Inflammatory macrophage treated with lipopolysaccharide for 4 hours (primary cell): ENCODE data around the gene MGARP.
"Not testable (repeated sequence)": the region's sequence is repeated elsewhere in the genome, so short reads cannot be mapped to it uniquely, and the experiment has no call there.

Experiments used
- DNase-seq: peaks from one replicate; pipeline ENCODE4 v3.0.0-alpha.2; 2020

MGARP gene

DNA sequence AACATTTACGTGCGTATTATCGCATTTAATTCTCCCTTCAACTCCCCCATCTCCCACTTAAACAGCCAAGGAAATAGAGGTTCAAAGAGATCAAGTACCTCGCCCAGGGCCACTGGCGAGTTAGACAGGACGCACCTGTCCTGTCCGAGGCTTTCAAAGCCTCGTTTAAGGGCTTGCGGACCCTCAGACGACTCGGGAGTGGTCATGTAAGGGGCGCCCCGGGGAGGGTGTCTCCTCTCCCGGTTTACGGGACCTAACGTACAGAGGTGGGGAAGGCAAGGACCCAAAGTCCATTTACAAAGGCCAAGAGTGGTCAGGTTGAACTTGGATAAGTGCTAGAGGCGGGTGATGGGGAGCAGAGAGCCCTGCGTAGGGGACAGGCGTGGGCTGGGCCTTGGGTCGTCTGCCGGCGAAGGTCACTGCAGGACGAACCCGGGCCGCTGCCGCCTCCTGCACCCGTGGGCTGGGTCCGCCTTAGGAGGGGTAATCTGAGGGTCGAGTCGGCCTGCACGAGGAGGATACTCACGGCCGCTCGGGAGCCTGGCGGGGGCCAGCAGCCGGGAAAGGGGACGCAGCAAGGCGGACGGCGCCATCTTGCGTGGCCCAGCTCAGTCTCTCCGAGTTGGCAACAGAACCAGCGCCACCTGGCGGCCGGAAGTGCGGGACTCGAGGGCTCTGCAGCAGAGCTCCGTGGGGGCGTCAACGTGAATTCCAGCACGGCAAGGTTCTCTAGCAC lies 15.3 kb upstream of the MGARP start:
- peak; percentile 95 for DNase-seq

DNA sequence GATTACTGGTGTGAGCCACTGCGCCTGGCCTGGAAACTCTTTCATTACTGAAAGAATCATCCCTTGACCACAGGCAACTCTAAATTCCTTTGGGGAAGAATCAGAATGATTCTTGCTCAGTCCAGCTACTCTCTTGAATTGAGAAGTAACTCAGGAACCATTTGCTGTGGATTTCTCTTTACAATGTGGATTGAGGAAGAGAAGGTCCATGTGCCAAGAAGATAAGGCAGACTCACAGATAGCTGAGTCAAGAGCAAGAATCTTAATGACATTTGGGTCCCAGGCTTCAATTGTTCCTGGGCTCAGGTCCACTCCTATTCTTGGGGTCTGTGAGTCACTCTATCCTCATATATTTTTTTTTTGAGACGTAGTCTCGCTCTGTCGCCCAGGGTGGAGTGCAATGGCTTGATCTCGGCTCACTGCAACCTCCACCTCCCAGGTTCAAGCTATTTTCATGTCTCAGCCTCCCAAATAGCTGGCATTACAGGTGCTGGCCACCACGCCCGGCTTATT lies 6.2 kb upstream of the MGARP start:
- no peak for DNase-seq

DNA sequence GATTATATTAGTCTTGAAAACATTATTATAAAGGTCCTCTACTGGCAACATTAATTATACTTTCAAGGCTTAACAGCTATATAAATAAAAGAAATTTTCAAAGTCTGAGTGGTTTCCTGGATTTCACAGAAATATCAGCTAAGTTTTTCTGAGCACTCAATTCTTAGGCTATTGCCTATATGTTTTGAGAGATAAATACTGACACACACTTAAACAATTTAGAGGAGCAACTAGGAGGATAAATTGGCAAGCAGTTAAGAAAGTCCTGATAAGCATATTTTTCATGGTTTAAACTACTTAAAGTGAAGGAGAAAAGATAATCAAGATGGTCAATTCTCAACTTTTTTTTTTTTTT lies 2.7 kb upstream of the MGARP start:
- no peak for DNase-seq

DNA sequence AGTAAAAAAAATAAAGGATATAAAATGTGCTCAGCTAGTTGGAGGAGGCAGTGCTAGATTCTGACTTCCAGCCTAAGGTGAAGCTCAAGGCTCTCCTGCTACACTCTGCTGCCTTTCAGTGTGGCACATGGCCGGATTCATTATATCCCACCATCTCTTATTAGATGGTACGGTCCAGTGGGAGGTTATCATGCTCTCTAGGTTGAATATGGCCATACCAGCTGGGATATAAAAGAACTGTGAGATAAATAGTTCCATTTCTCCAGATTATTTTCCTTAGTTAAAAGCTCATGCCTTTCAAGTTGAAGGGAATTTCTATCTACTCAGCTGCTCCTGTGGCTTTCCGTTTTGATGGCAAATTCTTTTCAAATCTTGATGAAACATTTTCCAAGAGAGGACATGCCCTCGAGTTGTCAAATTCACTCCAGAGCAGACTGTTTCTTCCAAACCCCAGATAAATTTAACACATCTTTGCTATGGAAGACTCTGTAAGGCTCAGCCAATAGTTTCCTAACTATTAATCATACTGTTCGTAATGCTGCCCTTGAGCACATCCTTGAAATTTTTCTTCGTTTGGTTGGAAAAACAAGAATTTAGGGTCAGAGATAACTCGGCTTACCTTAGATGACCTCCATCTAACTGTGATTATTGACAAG lies 2.2 kb upstream of the MGARP start:
- no peak for DNase-seq

DNA sequence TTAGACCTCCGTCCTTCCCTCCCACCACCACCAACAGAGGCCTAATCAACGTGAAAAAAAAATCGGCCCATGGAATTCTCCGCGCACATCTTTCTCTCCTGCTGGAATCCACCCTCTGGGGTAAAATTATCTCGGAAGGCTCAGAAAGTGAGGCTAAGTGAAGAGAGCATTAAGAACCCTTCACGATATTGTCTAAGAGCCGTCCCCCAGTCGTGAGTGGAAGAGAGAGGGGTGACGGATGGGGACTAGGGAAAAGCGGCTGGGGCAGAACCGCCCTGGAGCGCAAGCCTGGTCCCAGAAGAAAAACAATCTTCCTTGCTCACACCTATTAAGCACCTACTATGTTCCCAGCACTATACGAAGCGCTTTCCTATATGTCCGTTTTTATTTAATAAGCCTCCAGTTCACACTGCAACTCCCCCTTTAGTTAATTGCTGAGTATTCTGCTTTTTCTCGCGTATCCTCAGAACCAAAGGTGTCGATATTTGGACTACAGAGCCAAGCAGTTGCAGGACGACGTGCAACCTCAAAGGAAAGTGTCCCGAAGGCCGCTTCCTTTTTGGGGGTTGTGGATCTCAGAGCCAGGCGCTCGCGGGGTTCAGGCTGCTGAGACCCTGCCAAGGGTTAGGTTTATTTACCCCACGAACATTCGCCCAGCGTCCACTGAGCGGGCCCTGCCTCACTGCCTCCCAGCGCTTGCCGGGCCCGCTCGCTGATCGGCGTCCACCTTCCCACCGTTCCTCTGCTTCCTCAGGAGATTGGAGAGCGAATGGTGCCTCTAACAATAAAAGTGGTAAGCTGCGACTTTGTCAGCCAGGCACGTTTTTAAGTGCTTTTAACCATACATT lies 889 bp downstream of the MGARP start:
- no peak for DNase-seq

DNA sequence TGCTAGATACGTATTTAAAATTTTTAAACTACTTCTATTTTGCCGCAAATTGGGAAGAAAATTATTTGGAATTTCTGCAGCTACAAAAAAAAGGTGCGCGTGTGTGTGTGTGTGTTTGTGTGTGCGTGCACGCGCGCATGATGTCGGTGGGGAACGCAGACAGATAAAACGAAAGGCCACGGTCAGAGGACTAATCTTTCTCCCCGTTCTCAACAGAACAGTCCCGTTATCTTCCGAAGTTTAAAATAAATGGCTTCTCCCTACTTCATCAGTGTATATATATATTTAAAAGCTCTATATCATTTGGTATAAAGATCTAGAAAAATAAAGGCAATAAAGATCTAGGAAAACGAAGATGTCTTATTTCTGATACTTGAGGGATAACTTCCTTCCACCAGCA lies 1.5 kb downstream of the MGARP start:
- no peak for DNase-seq

DNA sequence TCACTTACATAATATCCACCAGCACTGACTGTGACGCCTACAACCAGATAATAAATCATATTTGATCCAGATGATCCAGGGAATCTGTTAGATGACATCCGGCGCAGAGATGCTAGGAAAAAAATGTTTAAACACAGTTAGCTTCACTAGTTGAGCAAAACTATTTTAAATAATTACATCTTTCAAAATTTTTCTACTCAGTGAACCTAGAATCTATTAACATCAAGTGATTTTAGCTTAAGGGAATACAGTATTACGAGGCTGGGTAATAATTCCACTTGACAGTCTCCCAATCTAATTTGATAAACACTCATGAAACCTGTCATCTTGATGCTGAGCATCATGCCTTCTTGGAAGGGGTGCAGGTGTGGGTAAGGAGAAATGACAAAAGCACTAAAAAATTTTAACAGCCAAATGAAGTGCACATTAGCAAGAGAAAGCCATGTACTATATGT lies 4.7 kb downstream of the MGARP start:
- DNase-seq: no peak

DNA sequence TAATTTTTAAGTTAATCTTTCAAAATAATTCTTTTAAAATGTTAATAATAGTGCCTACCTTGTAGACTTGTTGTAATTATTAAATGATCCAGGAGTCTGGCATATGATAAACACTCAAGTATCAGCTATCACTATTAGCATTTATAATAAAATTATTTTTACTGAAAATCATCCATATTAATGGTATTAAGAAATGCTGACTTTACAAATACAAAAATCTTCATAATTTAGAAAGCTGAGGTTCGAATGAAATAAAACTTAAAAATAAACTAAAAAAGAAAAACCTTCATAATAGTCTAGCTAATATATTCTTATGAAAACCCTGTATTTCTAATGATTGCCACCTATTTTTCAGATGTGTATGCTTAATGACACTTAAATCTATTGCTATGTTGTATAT lies 5.2 kb downstream of the MGARP start:
- no peak for DNase-seq

DNA sequence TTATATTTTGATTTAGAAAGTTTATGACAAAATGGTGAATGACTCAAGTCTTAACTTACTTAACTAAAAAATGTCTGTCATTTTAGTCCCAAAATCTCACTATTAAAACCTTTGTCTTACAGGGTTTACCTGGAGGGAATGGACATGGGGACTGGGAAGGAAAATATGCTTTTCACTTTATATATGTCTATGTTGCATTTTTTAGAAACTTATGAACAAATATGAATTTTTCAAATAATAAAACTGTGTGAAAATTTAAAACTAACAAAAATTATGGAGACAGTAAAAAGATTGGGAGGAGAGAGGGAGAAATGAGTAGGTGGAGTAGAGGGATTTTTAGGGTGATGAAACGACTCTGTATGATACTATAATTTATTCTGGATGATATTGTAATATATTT lies 6.2 kb downstream of the MGARP start:
- no peak for DNase-seq

DNA sequence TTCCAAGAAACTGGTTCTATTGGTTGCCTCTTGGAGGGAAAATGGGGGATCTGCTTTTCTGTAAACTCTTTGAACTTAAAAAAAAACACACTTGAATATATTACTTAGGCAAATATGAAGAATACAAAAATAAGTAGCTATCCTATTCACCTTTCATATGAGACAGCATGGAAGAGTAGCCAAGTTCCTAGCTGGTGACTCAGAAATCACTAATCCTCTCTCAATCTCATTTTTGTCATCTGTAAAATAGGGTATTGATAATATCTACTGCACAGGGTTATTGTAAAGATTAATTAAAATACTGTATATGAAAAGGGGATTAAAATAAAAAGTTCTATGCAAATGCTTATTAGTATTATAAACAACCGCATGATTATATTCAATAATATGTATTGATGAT lies 12.7 kb downstream of the MGARP start:
- DNase-seq: no peak

DNA sequence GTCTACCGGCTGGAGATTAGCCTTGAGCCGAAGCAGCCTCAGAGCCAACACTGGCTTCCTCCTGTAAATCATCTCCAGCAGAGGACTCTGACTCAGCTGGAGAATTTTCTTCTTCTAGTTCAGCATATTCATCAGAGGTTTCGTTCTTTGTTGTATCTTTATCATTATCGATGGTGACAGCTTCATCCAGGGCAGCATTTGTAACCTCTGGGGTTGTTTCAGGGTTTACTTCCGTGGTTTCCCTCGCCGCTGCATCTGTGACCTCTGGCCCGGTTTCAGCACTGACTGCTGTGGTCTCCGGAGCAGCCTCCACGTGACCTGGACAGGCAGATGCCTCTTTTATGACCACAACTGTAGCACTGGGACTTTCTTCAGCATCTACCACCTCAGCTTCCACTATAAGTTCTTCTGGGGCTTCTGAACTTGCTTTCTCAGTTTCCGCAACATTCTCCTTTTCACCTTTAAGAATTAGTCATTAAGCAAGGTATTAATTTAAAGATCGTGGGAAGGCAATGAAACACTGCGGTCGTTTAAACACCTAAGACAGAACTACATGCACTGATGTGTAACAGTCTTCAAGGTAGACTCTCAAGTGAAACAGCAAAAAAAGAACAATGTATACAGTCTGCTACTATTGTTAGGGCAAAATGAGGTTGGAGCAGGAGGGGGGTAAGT lies 13.3 kb downstream of the MGARP start:
- peak; percentile 78 for DNase-seq

DNA sequence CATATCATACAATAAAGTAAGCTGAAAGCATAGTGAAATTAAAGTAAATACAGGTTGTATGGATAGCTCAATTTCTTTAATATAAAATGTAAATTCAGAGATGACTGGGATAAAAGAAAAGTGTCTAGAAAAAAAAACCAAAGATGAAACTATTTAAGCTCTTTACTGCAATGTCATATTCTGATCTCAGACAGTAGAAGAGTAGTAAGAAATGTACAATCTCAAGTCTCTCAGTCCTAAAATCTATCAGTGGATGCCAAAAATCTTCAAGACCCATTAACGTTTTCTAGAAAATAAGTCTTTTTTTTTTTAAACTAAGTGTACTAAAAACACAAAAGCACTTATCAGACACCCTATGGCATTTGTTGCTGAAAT lies 13.8 kb downstream of the MGARP start:
- DNase-seq: no peak

DNA sequence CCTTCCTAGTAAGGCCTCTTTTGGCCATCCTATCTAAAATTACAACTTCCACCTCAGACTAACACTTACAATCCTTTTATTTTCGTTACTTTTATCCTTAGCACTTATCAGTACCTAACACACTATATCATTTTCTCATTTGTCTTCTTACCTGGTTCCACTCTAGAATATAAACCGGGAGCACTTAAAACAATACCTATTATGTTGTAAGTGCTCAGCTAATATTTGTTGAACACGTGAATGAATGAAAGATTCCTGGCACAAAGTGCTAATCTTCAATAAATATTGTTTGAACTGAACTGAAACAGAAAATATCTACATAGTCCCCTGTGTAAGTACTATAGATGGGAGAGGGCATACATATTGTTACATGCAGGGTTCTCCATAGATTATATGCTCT lies 14.4 kb downstream of the MGARP start:
- no peak for DNase-seq

DNA sequence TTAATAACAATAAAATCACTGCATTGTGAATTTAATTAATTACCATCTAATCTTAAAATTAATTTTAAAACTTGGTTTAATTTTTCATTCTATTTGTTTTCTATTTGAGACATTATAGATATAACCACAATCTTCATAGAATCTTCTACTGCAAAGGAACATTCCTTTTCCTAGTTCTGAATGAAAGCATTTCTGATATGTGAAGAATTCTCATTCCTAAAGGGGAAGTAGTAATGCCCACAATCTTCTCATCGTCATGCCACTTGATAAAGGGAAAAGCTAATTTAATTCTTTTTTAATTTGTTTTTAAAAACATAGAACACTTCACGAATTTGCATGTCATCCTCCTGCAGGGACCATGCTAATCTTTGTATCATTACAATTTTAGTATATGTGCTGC lies 23.7 kb downstream of the MGARP start:
- no peak for DNase-seq

DNA sequence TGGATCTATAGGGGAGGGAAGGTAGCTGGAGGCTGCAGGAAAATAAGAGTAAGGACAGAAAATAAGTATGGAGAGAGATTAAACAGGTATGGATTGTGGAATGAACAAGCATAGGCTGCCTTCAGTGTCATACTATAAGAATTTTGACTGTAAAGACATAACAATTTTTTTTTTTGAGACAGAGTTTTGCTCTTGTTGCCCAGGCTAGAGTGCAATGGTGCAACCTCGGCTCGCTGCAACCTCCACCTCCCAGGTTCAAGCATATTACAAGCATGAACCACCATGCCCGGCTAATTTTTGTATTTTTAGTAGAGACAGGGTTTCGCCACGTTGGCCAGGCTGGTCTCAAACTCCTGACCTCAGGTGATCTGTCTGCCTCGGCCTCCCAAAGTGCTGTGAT lies 24.4 kb downstream of the MGARP start:
- not testable (repeated sequence) for DNase-seq

DNA sequence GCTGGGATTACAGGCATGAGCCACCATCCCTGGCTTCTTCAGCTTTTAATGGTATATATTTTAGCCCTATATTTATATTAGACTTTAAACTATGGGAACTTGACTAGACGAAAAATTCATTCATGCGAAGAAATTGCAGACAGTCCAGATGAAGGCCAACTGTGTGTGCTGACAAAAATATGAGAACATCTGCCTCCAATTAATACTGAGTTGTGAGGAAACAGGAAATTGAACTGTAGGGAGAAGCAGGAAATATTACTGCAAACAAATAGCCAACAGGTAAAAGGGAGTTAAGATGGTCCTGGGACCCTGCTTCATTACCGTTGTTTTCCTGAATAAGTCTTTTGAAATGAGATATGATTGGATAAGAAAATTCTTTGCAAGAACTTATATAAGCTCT lies 26.3 kb downstream of the MGARP start:
- no peak for DNase-seq

DNA sequence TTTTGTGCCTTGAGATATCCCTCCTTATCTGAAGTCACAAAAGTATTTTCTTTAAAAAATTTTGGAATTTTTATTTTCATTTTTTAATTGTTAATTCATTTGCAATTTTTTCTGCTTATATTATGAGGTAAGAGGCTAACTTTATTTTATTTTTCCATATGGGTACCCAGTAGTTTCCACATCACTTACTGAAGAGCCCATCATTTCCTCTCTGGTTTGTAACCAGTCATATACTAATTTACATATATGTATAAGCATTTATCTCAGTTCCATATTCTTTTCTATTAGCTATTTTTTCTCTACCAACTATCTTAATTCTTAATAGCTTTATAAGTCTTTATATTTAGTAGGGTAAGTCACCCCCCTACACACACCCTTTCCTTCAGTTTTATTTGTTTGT lies 27.0 kb downstream of the MGARP start:
- no peak for DNase-seq

DNA sequence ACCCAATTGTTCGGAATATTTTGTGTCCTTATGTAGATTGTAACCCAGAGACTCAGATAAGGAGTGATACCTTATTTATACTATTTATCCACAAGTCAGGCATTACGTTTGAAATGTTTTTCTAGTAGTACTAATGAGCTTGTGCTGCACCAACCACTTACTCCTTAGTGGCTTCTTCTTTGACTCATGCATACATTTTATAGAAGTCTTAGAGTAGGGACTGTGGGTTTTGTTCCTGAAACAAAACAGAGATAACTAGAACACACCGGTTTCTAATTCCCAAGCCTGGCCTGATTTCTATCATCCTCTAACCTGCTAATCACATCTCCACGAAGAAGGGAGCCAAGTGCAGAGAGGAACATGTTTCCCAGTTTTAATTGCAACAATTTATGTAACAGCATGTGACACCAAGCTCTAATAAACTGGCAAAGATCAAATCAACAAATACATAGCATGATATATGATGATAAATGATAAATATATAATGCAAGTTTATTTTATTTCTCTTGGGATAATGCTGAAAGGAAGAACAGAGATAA lies 32.3 kb downstream of the MGARP start:
- no peak for DNase-seq

DNA sequence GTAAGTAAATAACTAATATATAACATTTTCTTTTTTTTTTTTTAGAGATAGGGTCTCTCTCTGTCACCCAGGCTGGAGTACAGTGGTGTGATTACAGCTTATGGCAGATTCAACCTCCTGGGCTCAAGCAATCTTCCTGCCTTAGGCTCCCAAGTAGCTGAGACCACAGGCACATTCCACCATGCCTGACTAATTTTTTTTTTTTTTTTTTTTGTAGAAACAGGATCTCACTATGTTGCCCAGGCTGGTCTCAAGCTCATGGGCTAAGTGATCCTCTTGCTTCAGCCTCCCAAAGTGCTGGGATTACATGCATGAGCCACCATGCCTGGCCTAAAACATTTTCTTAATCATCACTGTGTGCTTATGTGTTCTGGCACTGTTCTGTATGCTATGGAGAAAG lies 32.8 kb downstream of the MGARP start:
- DNase-seq: no peak

DNA sequence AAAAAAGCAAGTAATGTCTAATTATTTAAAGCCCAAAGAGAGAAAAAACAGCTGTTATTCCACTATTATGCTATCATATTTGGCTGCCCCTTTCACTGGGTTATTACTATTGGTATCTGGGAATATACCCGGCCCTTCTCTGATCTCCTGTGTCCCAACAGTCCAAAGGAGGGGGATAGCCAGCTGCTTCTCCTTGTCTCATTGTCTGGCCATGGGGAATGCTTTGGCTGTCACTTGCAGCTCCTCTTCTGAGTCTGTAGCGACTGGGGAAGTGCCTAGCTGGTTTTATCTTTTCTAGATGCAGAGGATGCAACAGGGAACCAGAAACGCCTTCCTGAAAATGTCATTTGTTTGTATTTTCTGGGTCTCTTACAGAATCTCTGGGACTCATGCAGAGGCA lies 33.9 kb downstream of the MGARP start:
- no peak for DNase-seq

DNA sequence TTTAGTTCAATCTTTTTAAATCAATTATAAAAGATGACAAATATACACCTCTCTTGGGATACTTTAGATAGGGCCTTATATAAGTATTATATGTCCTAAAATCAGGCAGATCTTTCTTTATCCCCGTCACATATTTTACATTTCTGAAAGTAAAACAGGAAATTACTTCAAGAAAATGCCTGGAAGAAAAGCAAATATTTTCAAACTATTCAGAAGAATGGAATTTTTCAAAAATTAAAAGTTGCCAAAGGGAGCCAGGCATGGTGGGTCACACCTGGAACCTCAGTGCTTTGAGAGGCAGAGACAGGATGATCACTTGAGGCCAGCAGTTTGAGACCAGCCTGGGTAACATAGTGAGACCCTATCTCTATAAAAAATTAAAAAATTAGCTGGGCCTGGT lies 34.4 kb downstream of the MGARP start:
- no peak for DNase-seq

DNA sequence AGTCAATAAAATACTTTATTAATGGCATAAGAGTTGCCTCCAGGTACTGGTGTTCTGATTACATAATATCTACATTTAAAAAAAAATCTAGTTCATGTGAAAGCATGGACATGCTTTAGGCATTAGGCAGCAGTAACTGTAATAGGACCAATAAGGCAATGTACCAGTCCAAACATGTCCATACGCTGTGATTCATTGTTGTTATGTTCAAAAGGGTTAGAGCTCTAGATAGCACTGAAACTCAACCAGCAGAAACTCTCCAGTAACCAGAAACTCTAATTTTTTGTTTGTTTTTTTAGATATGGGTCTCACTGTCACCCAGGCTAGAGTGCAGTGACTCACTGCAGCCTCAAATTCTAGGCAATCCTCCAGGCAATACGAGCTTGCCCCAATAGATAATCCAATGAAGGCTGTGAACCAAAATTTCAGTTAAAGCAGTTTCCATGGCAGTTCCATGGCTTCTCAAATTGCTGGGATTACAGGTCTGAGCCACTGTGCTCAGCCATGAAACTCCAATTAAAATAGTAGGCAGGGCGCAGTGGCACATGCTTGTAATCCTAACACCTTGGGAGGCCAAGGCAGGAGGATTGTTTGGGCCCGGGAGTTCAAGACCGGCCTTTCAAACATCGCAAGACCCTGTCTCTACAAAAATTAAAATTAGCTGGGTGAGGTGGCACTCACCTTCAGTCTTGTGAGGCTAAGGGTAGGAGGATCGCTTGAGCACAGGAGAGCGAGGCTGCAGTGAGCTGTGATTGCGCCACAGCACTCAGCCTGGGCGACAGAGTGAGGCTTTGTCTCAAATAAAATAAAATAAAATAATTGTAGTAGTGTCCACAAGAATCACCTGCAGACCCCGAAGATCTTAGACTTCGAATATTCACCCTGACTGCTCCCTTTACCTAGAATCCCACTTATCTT lies 36.3 kb downstream of the MGARP start:
- no peak for DNase-seq
